ENCODE data around the gene UTS2B. TPM values are rescaled to one million over a fixed set of nuclear protein-coding genes. Genes with fewer than 3 reads are reported as not detected.

The UTS2B gene
- total and polyA plus RNA-seq, 4 donors: 1.5 to 18.5 (median 7.3) TPM

DNA sequence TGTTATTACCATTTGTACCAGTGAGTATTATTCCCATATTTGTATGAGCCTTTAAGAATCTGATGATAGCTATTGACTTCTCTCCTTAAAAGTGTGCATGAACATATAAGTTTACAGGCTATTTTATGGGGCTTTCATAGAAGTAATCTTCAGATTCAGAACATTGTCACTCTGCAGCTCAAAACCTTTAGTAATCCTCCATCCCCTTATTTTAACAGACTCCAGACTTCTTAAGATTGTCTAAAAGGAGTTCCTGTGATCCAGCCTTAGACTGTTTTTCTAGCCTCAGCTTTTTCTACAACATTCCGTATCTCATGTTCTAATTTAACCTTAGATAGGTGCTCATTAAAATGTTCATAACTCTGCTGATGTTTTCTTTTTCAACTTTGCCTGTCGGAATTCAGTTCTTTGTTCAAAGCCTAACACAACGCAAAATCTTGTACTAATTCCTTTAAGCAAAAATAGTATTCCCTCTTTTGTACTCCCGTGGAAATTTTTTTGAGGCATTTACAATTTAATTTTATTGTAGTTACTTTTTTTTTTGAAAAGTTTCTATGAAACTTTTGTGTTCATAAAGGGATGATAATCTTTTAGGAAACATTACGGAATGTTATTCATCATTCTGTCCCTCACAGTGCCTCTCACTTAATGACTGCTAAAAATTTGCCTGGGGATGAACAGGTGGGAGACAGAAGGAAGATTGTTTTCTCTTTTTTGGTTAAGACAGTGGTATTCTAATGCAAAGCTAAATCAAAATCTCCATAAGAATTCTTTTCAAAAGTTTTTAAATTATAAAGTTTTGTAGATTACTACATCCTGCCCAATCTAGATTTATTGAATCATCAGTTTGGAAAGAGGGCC, 38.7 kb upstream of the UTS2B start:
- no peaks in the 10 kb centered on the region for H3K9me3 ChIP-seq (ENCODE audit: control insufficient read depth, insufficient read depth, low read length)
- H3K4me3 ChIP-seq (ENCODE audit: low read depth, low read length): no peak overlapping the region
- no peaks in the 10 kb centered on the region for H3K4me1 ChIP-seq (ENCODE audit: control insufficient read depth, insufficient read depth, low read length)
- H3K27ac ChIP-seq (ENCODE audit: low read depth, low read length): no peak overlapping the region
- H3K27me3 ChIP-seq (ENCODE audit: control insufficient read depth, insufficient read depth, low read length): no peaks in the 10 kb centered on the region
- no CpG with 5 or more reads among the region's 5 CpGs for WGBS (ENCODE audit: insufficient coverage)
- peaks cover 5% of the 10 kb centered on the region for H3K36me3 ChIP-seq (ENCODE audit: control insufficient read depth, insufficient read depth, low read length)
- no peak for DNase-seq (ENCODE audit: low read depth in 4 of 6, low spot score in 6 of 6)

- Histone ChIP-seq H3K9me3 (ENCODE audit: control insufficient read depth, insufficient read depth, low read length) (no peaks in the 10 kb centered on the region), H3K4me3 (ENCODE audit: low read depth, low read length) (no peak overlapping the region), H3K27me3 (ENCODE audit: control insufficient read depth, insufficient read depth, low read length) (no peaks in the 10 kb centered on the region), H3K36me3 (ENCODE audit: control insufficient read depth, insufficient read depth, low read length) (peaks cover 11% of the 10 kb centered on the region), H3K4me1 (ENCODE audit: control insufficient read depth, insufficient read depth, low read length) (no peaks in the 10 kb centered on the region), H3K27ac (ENCODE audit: low read depth, low read length) (no peak overlapping the region)
- WGBS (ENCODE audit: insufficient coverage): no CpG with 5 or more reads among the region's 2 CpGs
- DNase-seq (ENCODE audit: low read depth in 4 of 6, low spot score in 6 of 6): no peak
Observed at GRCh38 chr3:191366675-191367074, 36.3 kb upstream of the UTS2B start.

DNA sequence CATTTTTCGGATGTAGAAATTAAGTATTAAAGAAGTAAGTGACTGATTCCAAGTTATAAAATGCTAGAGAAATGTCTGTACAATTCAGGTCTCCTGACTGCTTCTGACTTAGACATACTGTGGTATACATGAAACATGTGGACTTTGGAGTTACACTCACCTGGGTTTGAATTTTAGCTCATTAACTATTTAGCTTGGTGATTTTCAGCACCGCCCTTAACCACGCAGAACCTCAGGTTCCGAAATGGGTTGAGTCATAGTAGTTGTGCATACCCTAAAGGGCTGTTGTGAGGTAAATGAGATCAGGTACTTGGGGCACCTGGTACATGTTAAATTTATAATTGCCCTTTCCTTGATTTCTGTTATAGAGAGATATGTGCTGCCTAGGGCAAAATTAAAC, 32.9 kb upstream of the UTS2B start:
- DNase-seq (ENCODE audit: low read depth in 4 of 6, low spot score in 6 of 6): no peak
- peaks cover 7% of the 10 kb centered on the region for H3K36me3 ChIP-seq (ENCODE audit: control insufficient read depth, insufficient read depth, low read length)
- H3K27ac ChIP-seq (ENCODE audit: low read depth, low read length): no peak overlapping the region
- H3K4me1 ChIP-seq (ENCODE audit: control insufficient read depth, insufficient read depth, low read length): no peaks in the 10 kb centered on the region
- WGBS (ENCODE audit: insufficient coverage): 100% methylated on average over 2 of the region's 4 CpGs
- H3K27me3 ChIP-seq (ENCODE audit: control insufficient read depth, insufficient read depth, low read length): no peaks in the 10 kb centered on the region
- no peaks in the 10 kb centered on the region for H3K9me3 ChIP-seq (ENCODE audit: control insufficient read depth, insufficient read depth, low read length)
- H3K4me3 ChIP-seq (ENCODE audit: low read depth, low read length): no peak overlapping the region

DNA sequence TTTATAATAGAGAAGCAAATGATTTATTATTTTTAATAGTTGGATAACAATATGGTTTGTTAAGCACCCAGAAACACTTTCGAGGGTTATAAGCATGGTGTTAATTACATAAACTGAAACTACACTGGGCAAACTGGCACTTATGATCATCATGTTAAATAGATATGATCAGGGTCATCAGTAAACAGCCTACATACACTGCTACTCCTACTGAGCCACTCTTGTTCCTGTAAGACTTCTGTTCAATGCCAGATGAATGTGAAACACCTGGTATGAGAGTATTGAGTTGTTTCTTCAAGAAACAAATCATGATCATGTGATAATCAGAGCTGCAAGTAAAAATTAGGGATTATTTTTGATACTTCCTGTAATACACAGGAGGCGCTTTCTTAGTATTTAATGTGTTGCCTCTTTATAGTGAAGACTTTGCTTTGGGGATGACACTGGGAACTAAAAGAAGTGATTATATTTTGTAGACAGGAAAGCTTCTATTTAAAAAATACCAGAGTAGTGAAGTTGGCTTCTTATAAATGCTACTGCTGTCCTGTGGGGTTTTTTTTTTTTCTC, 32.3 kb upstream of the UTS2B start:
- no peak overlapping the region for H3K27ac ChIP-seq (ENCODE audit: low read depth, low read length)
- peaks cover 7% of the 10 kb centered on the region for H3K36me3 ChIP-seq (ENCODE audit: control insufficient read depth, insufficient read depth, low read length)
- H3K9me3 ChIP-seq (ENCODE audit: control insufficient read depth, insufficient read depth, low read length): no peaks in the 10 kb centered on the region
- no peaks in the 10 kb centered on the region for H3K27me3 ChIP-seq (ENCODE audit: control insufficient read depth, insufficient read depth, low read length)
- H3K4me3 ChIP-seq (ENCODE audit: low read depth, low read length): no peak overlapping the region
- no CpG with 5 or more reads among the region's 2 CpGs for WGBS (ENCODE audit: insufficient coverage)
- DNase-seq (ENCODE audit: low read depth in 4 of 6, low spot score in 6 of 6): peak in 1 of 6 donors; percentile 7
- H3K4me1 ChIP-seq (ENCODE audit: control insufficient read depth, insufficient read depth, low read length): no peaks in the 10 kb centered on the region

DNA sequence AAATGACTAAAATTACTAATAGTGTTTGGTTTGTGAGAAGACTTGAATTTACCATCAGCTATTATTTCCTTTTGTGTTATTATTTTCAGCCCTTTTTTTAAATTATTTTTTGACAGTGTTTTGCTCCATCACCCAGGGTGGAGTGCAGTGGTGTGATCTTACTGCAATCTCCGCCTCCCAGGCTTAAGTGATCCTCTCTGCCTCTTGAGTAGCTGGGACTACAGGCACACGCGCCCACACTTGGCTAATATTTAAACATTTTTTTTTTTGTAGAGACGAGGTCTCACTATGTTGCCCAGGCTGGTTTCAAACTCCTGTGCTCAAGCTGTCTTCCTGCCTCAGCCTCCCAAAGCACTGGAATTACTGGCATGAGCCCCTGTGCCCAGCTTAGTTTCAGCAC, 31.7 kb upstream of the UTS2B start:
- DNase-seq (ENCODE audit: low read depth in 4 of 6, low spot score in 6 of 6): no peak
- Histone ChIP-seq H3K27ac (ENCODE audit: low read depth, low read length) (no peak overlapping the region), H3K27me3 (ENCODE audit: control insufficient read depth, insufficient read depth, low read length) (no peaks in the 10 kb centered on the region), H3K4me1 (ENCODE audit: control insufficient read depth, insufficient read depth, low read length) (no peaks in the 10 kb centered on the region), H3K36me3 (ENCODE audit: control insufficient read depth, insufficient read depth, low read length) (peaks cover 7% of the 10 kb centered on the region), H3K9me3 (ENCODE audit: control insufficient read depth, insufficient read depth, low read length) (no peaks in the 10 kb centered on the region), H3K4me3 (ENCODE audit: low read depth, low read length) (no peak overlapping the region)
- 71% methylated on average over 1 of the region's 4 CpGs for WGBS (ENCODE audit: insufficient coverage)

- Histone ChIP-seq H3K4me3 (ENCODE audit: low read depth, low read length) (no peak overlapping the region), H3K36me3 (ENCODE audit: control insufficient read depth, insufficient read depth, low read length) (peaks cover 7% of the 10 kb centered on the region), H3K27me3 (ENCODE audit: control insufficient read depth, insufficient read depth, low read length) (no peaks in the 10 kb centered on the region), H3K27ac (ENCODE audit: low read depth, low read length) (no peak overlapping the region), H3K4me1 (ENCODE audit: control insufficient read depth, insufficient read depth, low read length) (no peaks in the 10 kb centered on the region), H3K9me3 (ENCODE audit: control insufficient read depth, insufficient read depth, low read length) (no peaks in the 10 kb centered on the region)
- 100% methylated on average over 1 of the region's 1 CpG for WGBS (ENCODE audit: insufficient coverage)
- no peak for DNase-seq (ENCODE audit: low read depth in 4 of 6, low spot score in 6 of 6)
Observed at GRCh38 chr3:191361456-191361855, 31.1 kb upstream of the UTS2B start.

DNA sequence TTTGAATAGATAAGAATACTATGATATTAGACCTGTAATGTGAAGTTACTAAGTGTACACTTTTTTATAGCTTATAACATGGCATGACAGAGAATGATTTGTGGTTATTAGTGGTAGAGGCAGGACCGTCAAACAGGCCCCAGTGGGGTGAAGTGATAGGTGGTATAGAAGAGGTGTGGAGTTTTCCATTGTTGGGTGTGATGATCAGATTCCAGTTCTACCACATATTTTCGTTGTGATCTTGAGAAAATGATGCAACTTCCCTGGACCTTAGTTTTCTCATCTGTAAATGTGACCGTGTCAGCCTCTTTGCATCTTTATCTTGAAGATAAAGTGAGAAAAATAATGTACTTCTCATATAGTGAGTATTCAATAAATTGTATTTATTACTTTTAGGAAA, 30.3 kb upstream of the UTS2B start:
- peaks cover 7% of the 10 kb centered on the region for H3K36me3 ChIP-seq (ENCODE audit: control insufficient read depth, insufficient read depth, low read length)
- no CpG with 5 or more reads among the region's 3 CpGs for WGBS (ENCODE audit: insufficient coverage)
- H3K4me1 ChIP-seq (ENCODE audit: control insufficient read depth, insufficient read depth, low read length): no peaks in the 10 kb centered on the region

DNA sequence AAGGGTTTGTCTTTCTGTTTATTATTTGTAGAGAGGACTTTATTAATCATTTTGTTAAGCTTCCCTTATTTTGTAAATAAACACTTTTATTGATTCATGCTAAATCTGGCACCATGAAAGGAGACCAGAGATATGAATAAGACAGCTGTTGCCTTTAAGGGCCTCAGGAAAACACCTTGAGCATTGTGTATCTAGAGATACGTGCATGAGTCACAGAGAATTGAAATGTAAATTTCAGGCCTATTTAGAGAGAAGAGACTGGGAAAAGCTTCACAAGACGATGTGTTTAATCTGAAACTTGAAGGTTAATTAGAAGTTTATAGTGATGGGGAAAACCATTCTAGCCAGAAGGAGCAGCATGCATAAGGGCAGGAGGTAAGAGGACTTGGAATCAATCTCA, 28.6 kb upstream of the UTS2B start:
- H3K4me3 ChIP-seq (ENCODE audit: low read depth, low read length): no peak overlapping the region
- H3K9me3 ChIP-seq (ENCODE audit: control insufficient read depth, insufficient read depth, low read length): no peaks in the 10 kb centered on the region
- H3K4me1 ChIP-seq (ENCODE audit: control insufficient read depth, insufficient read depth, low read length): no peaks in the 10 kb centered on the region
- 68% methylated on average over 2 of the region's 2 CpGs for WGBS (ENCODE audit: insufficient coverage)
- H3K36me3 ChIP-seq (ENCODE audit: control insufficient read depth, insufficient read depth, low read length): peaks cover 5% of the 10 kb centered on the region
- no peaks in the 10 kb centered on the region for H3K27me3 ChIP-seq (ENCODE audit: control insufficient read depth, insufficient read depth, low read length)
- H3K27ac ChIP-seq (ENCODE audit: low read depth, low read length): no peak overlapping the region
- DNase-seq (ENCODE audit: low read depth in 4 of 6, low spot score in 6 of 6): peak in 1 of 6 donors; percentile 16

More for the DNA sequence above, 30.3 kb upstream of the UTS2B start:
- H3K9me3 ChIP-seq (ENCODE audit: control insufficient read depth, insufficient read depth, low read length): no peaks in the 10 kb centered on the region
- H3K27ac ChIP-seq (ENCODE audit: low read depth, low read length): no peak overlapping the region
- no peak overlapping the region for H3K4me3 ChIP-seq (ENCODE audit: low read depth, low read length)
- no peaks in the 10 kb centered on the region for H3K27me3 ChIP-seq (ENCODE audit: control insufficient read depth, insufficient read depth, low read length)
- no peak for DNase-seq (ENCODE audit: low read depth in 4 of 6, low spot score in 6 of 6)

GRCh38 chr3:191357909-191358308, 27.6 kb upstream of the UTS2B start:
- no peak overlapping the region for H3K27ac ChIP-seq (ENCODE audit: low read depth, low read length)
- WGBS (ENCODE audit: insufficient coverage): 84% methylated on average over 6 of the region's 6 CpGs

More at GRCh38 chr3:191357909-191358308, 27.6 kb upstream of the UTS2B start:
- H3K4me1 ChIP-seq (ENCODE audit: control insufficient read depth, insufficient read depth, low read length): no peaks in the 10 kb centered on the region
- DNase-seq (ENCODE audit: low read depth in 4 of 6, low spot score in 6 of 6): no peak
- peaks cover 4% of the 10 kb centered on the region for H3K36me3 ChIP-seq (ENCODE audit: control insufficient read depth, insufficient read depth, low read length)
- H3K9me3 ChIP-seq (ENCODE audit: control insufficient read depth, insufficient read depth, low read length): no peaks in the 10 kb centered on the region
- no peak overlapping the region for H3K4me3 ChIP-seq (ENCODE audit: low read depth, low read length)
- H3K27me3 ChIP-seq (ENCODE audit: control insufficient read depth, insufficient read depth, low read length): no peaks in the 10 kb centered on the region

Measured in spinal cord (tissue), 10 donors.